ENCODE results near the gene PRELID3B. TPM values are rescaled to one million over a fixed set of nuclear protein-coding genes. Genes with fewer than 3 reads are reported as not detected.
"Not testable (repeated sequence)": the region's sequence is repeated elsewhere in the genome, so short reads cannot be mapped to it uniquely, and the experiment has no call there.

PRELID3B gene
- total RNA-seq, 2 donors from 2014 or later = 20.8 to 29.3 TPM

GRCh38 chr20:59042796-59043631, 428 bp upstream of the PRELID3B start:
- intact Hi-C loops (cut with DNase I) = no loop called here
- WGBS, 2 donors = 20 to 58% methylated on average over 14 to 51 of the region's 66 CpGs
- Histone ChIP-seq H3K4me3 (peak overlapping the region; percentile 72 to 98), H3K27ac (peak overlapping the region; percentile 65 to 82 (median 75)), H3K36me3 (replicated peaks in 1 of 2; ENCODE audit: insufficient read depth in 1 of 2, low read depth in 2 of 2) (peaks cover 0 to under 1% of the 10 kb centered on the region in 2 donors), H3K9me3 (no peaks in the 10 kb centered on the region), H3K27me3 (no peaks in the 10 kb centered on the region), H3K4me1 (peaks cover 28% of the 10 kb centered on the region)
- TF ChIP-seq POLR2A (IDR thresholded peaks at IDR 0.05) = no peak
- TF ChIP-seq CTCF (IDR thresholded peaks at IDR 0.05) = peak in 2 of 7 experiments; percentile 36 to 41
- ATAC-seq (peak; percentile 98), DNase-seq (peak; percentile 94 to 96 (median 95))

GRCh38 chr20:59041487-59041886, 1.1 kb downstream of the PRELID3B start:
- ATAC-seq; DNase-seq; H3K9me3 ChIP-seq; H3K36me3 ChIP-seq (replicated peaks in 1 of 2; ENCODE audit: insufficient read depth in 1 of 2, low read depth in 2 of 2); H3K4me3 ChIP-seq; H3K27ac ChIP-seq; intact Hi-C loops (cut with DNase I); H3K27me3 ChIP-seq: not testable (repeated sequence)
- 84 to 91% methylated on average over 16 of the region's 16 CpGs for WGBS, 2 donors
- peaks cover 28% of the 10 kb centered on the region for H3K4me1 ChIP-seq

GRCh38 chr20:59040667-59041066, 1.9 kb downstream of the PRELID3B start:
- Histone ChIP-seq H3K4me1 (peaks cover 28% of the 10 kb centered on the region), H3K27me3 (no peaks in the 10 kb centered on the region), H3K36me3 (replicated peaks in 1 of 2; ENCODE audit: insufficient read depth in 1 of 2, low read depth in 2 of 2) (peaks cover 0 to 8% of the 10 kb centered on the region in 2 donors), H3K4me3 (no peak overlapping the region), H3K9me3 (no peaks in the 10 kb centered on the region), H3K27ac (no peak overlapping the region)
- ATAC-seq = no peak
- intact Hi-C loops (cut with DNase I) = no loop called here
- 79 to 81% methylated on average over 5 of the region's 5 CpGs for WGBS, 2 donors
- TF ChIP-seq POLR2A (IDR thresholded peaks at IDR 0.05) (no peak), CTCF (IDR thresholded peaks at IDR 0.05) (no peak)
- no peak for DNase-seq

GRCh38 chr20:59039233-59039632, 3.4 kb downstream of the PRELID3B start:
- intact Hi-C loops (cut with DNase I) = no loop called here

More at GRCh38 chr20:59039233-59039632, 3.4 kb downstream of the PRELID3B start:
- TF ChIP-seq CTCF (IDR thresholded peaks at IDR 0.05) (no peak), POLR2A (IDR thresholded peaks at IDR 0.05) (no peak)
- H3K4me3 ChIP-seq = no peak overlapping the region
- no peak overlapping the region for H3K27ac ChIP-seq
- H3K36me3 ChIP-seq (replicated peaks in 1 of 2; ENCODE audit: insufficient read depth in 1 of 2, low read depth in 2 of 2) = peaks cover 0 to 15% of the 10 kb centered on the region in 2 donors
- WGBS, 2 donors = 69 to 78% methylated on average over 1 of the region's 1 CpG
- no peak for DNase-seq
- no peaks in the 10 kb centered on the region for H3K27me3 ChIP-seq
- ATAC-seq = no peak
- peaks cover 28% of the 10 kb centered on the region for H3K4me1 ChIP-seq
- H3K9me3 ChIP-seq = no peaks in the 10 kb centered on the region
